Endothelial cell of umbilical vein (primary cell): Measurements from ENCODE around the gene SH2D6.

Experiments
- CTCF ChIP-seq, 2 donors: IDR thresholded peaks; 1 replicate in 1 of 2; 2 replicates in 1 of 2; pipeline ENCODE4 v1.5.1; 2011; ENCODE audit warnings: low read length in 2 of 2, mild to moderate bottlenecking in 2 of 2, moderate library complexity in 2 of 2, control low read depth in 1 of 2, inconsistent platforms in 1 of 2, low read depth in 1 of 2; ENCODE audit not compliant: insufficient read depth in 1 of 2; ENCODE audit errors: extremely low read depth in 1 of 2
- EZH2 ChIP-seq: IDR thresholded peaks from 2 replicates; pipeline ENCODE4 v1.6.1; 2012; ENCODE audit warnings: borderline replicate concordance, low read depth, mild to moderate bottlenecking, moderate library complexity, low read length, inconsistent platforms; ENCODE audit not compliant: severe bottlenecking
- GATA2 ChIP-seq: IDR thresholded peaks from 2 replicates; pipeline ENCODE4 v1.7.0; 2011; ENCODE audit warnings: low read depth, mild to moderate bottlenecking, moderate library complexity, mixed read lengths, low read length; ENCODE audit not compliant: insufficient read length, insufficient read depth
- JUN ChIP-seq: IDR thresholded peaks from 2 replicates; pipeline ENCODE4 v1.6.1; 2011; ENCODE audit warnings: borderline replicate concordance, low read depth; ENCODE audit not compliant: insufficient read length, insufficient read depth
- MAX ChIP-seq: IDR thresholded peaks from 2 replicates; pipeline ENCODE4 v1.6.1; 2011; ENCODE audit not compliant: insufficient read depth, insufficient read length
- POLR2A ChIP-seq: IDR thresholded peaks from 2 replicates; pipeline ENCODE4 v1.6.1; 2012; ENCODE audit warnings: low read depth, mild to moderate bottlenecking, control low read depth, low read length
- POLR2AphosphoS5 ChIP-seq: IDR thresholded peaks from 2 replicates; pipeline ENCODE4 v1.6.1; 2012; ENCODE audit warnings: low read depth, mild to moderate bottlenecking, control low read depth, low read length, moderate library complexity; ENCODE audit not compliant: insufficient read depth

GRCh38 chr2:85441864-85442263 is 23.4 kb downstream of the SH2D6 start:
- no peak for TF ChIP-seq EZH2
- no peak for TF ChIP-seq POLR2A
- TF ChIP-seq CTCF (IDR thresholded peaks at IDR 0.05; ENCODE audit: extremely low read depth in 1 of 2, insufficient read depth in 1 of 2, low read depth in 1 of 2, low read length in 2 of 2): no peak
- TF ChIP-seq POLR2AphosphoS5: no peak
- no peak for TF ChIP-seq MAX
- TF ChIP-seq JUN: no peak
- TF ChIP-seq GATA2: no peak
